NCI-H187 (cell line): ENCODE measurements around the gene FHIT.

Source experiments
- DNase-seq, 2 experiments: peaks; one replicate each; lab custom pipeline; 2025; lab: John Stamatoyannopoulos, UW

The FHIT gene

DNA sequence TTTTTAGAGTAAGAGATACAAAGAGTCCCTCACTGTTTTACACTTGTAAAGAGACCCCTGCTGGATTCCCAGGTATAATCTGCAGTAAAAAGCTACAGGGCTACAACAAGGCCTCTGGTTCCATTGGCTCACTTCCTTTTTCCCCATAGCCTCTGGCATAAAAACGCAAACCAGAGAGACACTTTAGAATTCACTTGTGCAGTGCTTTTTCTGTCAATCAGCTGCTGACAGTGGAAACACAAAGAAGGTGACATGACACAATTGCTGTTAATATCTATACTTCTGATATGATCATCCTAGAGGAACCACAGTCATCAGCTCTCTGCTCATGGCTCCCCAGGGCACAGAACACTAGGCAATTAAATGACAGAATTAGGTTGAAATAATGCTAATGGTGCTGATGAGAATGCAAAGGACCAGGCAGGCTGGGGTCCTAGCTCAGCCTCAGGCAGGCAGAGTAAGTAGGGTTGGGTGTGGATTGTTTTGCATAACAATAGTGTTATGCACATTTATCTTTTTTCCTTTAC lies 1533.5 kb downstream of the FHIT start:
- DNase-seq, result no peak

GRCh38 chr3:59714066-59714465 lies 1537.2 kb downstream of the FHIT start:
- DNase-seq, result no peak

DNA sequence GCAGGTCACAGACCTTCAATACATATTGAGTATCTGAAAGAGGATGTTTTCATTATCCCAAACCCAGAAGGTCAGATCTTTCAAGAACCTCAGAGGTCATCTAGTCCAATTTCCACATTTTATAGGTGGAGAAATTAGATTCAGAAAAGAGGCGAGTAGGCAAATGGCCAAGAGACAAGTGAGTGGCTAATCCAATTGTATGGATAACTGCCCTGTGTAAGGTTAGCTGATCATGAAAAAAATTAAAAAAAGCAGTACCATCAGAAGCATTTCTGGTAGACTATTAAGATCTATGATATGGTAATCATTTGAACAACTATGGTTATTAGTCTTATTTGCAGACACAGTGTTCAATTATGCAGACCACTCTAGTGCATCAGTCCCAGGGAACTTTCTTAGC lies 1540.7 kb downstream of the FHIT start:
- no peak for DNase-seq

- DNase-seq, result no peak
Observed at GRCh38 chr3:59709702-59710553, 1541.3 kb downstream of the FHIT start.

DNA sequence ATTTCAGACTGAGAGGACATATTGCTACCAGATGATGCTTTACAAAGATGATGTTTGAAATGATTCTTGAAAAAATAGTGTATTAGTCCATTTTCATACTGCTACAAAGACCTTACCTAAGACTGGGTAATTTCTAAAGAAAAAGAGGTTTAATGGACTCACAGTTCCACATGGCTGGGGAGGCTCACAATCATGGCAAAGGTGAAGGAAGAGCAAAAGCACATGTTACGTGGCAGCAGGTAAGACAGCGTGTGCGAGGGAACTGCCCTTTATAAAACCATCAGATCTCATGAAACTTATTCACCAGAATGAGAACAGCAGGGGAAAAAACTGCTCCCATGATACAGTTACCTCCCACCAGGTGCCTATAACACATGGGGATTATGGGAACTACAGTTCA lies 1543.0 kb downstream of the FHIT start:
- no peak for DNase-seq

DNA sequence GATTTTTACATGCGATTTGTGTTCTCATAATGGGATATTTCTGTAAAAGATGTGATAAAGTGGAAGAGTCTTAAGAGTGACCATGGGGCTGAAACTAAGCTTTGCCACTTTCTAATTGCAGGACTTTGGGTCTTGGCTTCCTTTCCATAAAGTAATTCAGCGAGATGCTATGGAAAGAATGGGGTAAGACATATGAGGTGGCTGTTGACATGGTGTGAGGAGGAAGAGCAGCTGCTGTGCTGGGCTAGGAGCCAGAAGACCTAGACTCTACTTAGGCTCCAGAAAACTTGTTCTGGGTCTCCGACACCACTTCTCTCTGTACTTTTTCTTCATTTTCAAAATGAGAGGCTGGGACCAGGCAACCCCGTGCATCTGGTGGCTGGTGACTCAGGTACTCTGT lies 1547.0 kb downstream of the FHIT start:
- no peak for DNase-seq

DNA sequence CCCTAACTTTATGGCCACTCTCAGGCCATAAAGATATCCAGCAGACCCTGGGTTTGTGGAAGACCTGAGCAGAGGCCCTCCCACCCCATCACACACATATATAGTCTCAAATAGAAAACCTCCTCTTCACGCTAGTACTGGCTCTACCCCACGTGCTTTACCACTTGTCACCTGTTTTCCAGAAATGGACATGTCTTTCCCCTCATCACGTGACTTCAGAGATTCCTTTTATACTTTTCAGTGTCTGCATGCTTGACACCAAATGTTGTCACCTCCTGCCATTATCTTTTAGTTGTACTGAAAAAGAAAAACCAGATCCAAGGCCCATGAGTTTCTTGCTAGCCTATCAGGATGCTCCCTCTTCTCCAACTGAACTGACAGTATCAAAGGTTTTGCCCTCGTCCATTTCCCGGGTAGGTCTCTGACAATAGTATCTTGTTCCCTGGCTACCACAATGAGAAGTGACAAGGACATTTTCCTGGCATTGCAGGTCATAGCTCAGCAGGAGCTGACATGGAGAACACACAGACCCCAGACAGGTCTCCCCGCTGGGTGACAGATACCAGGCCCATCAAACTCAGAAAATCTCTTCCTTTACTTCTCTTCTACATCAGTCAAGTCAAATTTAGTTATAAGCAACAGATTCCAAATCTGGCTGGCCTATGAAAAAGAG lies 1551.5 kb downstream of the FHIT start:
- no peak for DNase-seq
